ENCODE data around the gene LIPH.
"Not testable (repeated sequence)": the region's sequence is repeated elsewhere in the genome, so short reads cannot be mapped to it uniquely, and the experiment has no call there.

- TF ChIP-seq POLR2AphosphoS5 (IDR thresholded peaks at IDR 0.05; ENCODE audit: borderline replicate concordance, low read depth, low read length); EZH2 (IDR thresholded peaks at IDR 0.05): not testable (repeated sequence)
These were observed 77.5 kb downstream of the LIPH start for GRCh38 chr3:185474922-185475321.

Measured in SK-N-MC (cell line).